ENCODE measurements around the gene ZNF48.

ZNF48 gene

GRCh38 chr16:30439720-30440348 is 44.6 kb downstream of the ZNF48 start:
- DNase-seq, result no peak
- TF ChIP-seq GATA1 (IDR thresholded peaks at IDR 0.05; ENCODE audit: low read depth, low read length), result no peak
- no peak for TF ChIP-seq POLR2A (IDR thresholded peaks at IDR 0.05; ENCODE audit: low read length)

DNA sequence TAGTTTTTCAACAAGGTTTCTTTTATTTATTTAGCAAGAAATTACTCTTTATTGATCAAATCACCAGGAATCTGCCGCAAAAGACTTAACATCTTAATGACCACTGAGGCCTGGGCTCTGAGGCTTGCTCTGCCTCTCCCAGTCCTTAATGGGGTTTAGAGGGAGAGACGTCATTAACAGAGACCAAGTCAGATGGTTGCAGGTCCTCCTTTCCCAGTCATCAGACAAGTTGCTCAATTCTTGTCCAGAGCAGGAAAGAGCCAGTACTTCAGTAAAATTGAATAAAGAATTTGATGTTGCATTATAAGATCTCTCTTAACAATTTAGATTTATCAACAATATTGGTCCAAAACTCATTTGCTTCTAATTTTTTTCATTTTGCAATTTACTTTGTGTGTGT is 48.4 kb downstream of the ZNF48 start:
- TF ChIP-seq POLR2A (IDR thresholded peaks at IDR 0.05; ENCODE audit: low read length) (no peak), GATA1 (IDR thresholded peaks at IDR 0.05; ENCODE audit: low read depth, low read length) (no peak)
- DNase-seq, result no peak

- DNase-seq, result no peak
- TF ChIP-seq POLR2A (IDR thresholded peaks at IDR 0.05; ENCODE audit: low read length) (no peak), GATA1 (IDR thresholded peaks at IDR 0.05; ENCODE audit: low read depth, low read length) (no peak)
Observed at GRCh38 chr16:30444231-30445148, 49.3 kb downstream of the ZNF48 start.

DNA sequence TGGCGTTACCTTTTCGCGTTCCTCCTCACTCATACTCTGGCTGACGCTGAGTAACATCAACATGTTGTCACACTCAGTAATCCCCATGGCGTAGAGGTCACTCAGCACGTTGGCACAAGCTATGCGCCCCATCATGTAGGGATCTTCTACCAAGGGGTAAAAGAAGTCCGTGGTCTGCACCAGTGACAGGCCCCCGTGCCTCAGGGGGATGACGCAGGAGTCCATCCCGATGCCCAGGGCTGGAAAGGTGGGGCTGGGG is 49.9 kb downstream of the ZNF48 start:
- DNase-seq, result no peak
- TF ChIP-seq POLR2A (IDR thresholded peaks at IDR 0.05; ENCODE audit: low read length), result no peak
- no peak for TF ChIP-seq GATA1 (IDR thresholded peaks at IDR 0.05; ENCODE audit: low read depth, low read length)

DNA sequence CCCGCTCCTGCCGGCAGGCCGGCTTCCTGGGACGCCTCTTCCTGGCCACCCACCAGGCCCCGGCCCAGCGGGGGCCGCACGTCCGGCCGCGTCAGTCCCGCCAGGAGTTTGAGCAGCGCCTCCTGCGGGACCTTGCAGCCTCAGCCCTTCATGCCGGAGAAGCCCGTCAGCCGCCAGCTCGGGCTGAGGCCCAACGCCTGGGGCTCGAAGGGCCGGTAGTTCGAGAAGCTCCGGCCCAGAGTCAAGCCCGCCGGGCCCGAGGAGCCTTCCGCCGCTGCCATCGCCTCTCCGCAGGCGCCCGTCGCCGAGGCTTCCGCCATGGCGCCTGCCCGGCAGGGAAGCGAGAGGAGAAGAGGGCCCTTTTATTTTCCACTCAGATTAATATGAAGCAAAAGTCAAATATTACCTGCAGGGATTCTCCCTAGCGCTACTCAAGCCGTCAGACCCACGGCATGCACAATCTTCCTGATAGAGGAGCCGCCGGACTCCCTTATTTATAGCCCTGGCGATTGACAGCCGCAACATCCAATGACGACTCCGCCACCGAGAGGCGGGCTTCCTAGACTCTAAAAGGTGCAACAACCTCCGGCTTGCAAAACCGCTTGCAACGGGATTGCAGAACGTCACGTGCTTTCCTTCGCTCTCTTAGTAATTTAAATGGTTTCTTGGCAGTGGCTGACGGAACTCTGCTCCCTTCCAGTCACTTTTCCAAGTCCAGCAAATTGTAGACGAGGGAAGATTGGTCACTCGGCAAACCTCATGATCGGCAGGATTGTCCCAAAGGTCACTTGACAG is 50.4 kb downstream of the ZNF48 start, which contains the start of gene SEPHS2:
SEPHS2 (minus strand) TSS at position 467 of the 795 bp plus-strand sequence; CDS start at position 320, 147 bp downstream.
- DNase-seq, result peak; percentile 98 to 99
- no peak for TF ChIP-seq GATA1 (IDR thresholded peaks at IDR 0.05; ENCODE audit: low read depth, low read length)
- TF ChIP-seq POLR2A (IDR thresholded peaks at IDR 0.05; ENCODE audit: low read length), result peak; percentile 98

DNA sequence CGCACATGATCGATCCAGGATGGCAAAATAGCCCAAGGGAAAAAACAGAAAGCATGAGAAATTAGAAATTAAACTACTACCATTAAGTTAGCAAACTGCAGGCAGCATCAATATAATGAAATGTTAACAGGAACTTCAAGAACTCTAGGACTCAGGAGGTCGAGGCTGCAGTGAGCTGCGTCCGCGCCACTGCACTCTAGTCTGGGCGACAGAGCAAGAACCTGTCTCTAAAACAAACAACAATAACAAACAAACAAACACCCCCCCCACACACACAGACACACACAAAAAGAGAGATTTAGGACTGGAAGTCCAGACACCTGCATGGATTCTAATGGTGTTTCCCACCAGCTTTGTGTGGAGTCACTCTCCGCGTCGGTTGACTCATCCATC is 51.0 kb downstream of the ZNF48 start:
- DNase-seq, result peak in 1 of 2 experiments; percentile 66

GRCh38 chr16:30447512-30448226 is 52.4 kb downstream of the ZNF48 start:
- TF ChIP-seq GATA1 (IDR thresholded peaks at IDR 0.05; ENCODE audit: low read depth, low read length) (no peak), POLR2A (IDR thresholded peaks at IDR 0.05; ENCODE audit: low read length) (no peak)
- DNase-seq, result no peak

More for the DNA sequence above, 51.0 kb downstream of the ZNF48 start:
- no peak for TF ChIP-seq GATA1 (IDR thresholded peaks at IDR 0.05; ENCODE audit: low read depth, low read length)
- no peak for TF ChIP-seq POLR2A (IDR thresholded peaks at IDR 0.05; ENCODE audit: low read length)

DNA sequence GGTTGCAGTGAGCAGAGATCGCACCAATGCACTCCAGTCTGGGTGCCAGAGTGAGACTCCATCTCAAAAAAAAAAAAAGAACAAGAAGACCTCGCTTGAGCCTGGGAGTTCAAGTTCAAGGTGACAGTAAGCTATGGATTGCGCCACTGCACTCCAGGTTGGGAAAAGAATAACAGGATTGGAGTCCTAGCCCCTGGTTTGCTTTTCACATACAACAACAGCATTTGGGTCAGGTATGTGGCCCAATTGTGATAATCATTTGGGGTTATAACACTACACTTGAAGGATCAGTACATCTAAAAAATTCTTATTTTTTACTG is 53.9 kb downstream of the ZNF48 start:
- no peak for DNase-seq
- no peak for TF ChIP-seq POLR2A (IDR thresholded peaks at IDR 0.05; ENCODE audit: low read length)
- TF ChIP-seq GATA1 (IDR thresholded peaks at IDR 0.05; ENCODE audit: low read depth, low read length), result no peak

All from erythroblast (primary cell).